Measurements from ENCODE around the gene PRPF8.

PRPF8 gene

GRCh38 chr17:1625581-1625980, 59.1 kb downstream of the PRPF8 start:
- DNase-seq (ENCODE audit: low read depth): no peak

GRCh38 chr17:1625053-1625452, 59.6 kb downstream of the PRPF8 start:
- no peak for DNase-seq (ENCODE audit: low read depth)

- no peak for DNase-seq (ENCODE audit: low read depth)
Measured at GRCh38 chr17:1624650-1625049, 60.0 kb downstream of the PRPF8 start.

- DNase-seq (ENCODE audit: low read depth): no peak
Measured at GRCh38 chr17:1623057-1623630, 61.5 kb downstream of the PRPF8 start.

- DNase-seq (ENCODE audit: low read depth): no peak
Measured at GRCh38 chr17:1621273-1621954, 63.3 kb downstream of the PRPF8 start.

GRCh38 chr17:1620486-1620885, 64.2 kb downstream of the PRPF8 start:
- DNase-seq (ENCODE audit: low read depth): no peak

- peak; percentile 68 for DNase-seq (ENCODE audit: low read depth)
Measured at GRCh38 chr17:1617620-1618174, 67.0 kb downstream of the PRPF8 start.

- no peak for DNase-seq (ENCODE audit: low read depth)
Measured at GRCh38 chr17:1616101-1616500, 68.6 kb downstream of the PRPF8 start.

GRCh38 chr17:1612400-1612799, 72.3 kb downstream of the PRPF8 start:
- DNase-seq (ENCODE audit: low read depth): no peak

- DNase-seq (ENCODE audit: low read depth): no peak
Measured at GRCh38 chr17:1611715-1612114, 73.0 kb downstream of the PRPF8 start.

GRCh38 chr17:1608676-1609075, 76.0 kb downstream of the PRPF8 start:
- no peak for DNase-seq (ENCODE audit: low read depth)

- DNase-seq (ENCODE audit: low read depth): no peak
Measured at GRCh38 chr17:1607971-1608320, 76.7 kb downstream of the PRPF8 start.

- DNase-seq (ENCODE audit: low read depth): no peak
Measured at GRCh38 chr17:1606352-1606985, 78.2 kb downstream of the PRPF8 start.

GRCh38 chr17:1605681-1606351, 78.9 kb downstream of the PRPF8 start:
- DNase-seq (ENCODE audit: low read depth): no peak

GRCh38 chr17:1604831-1605528, 79.7 kb downstream of the PRPF8 start:
- DNase-seq (ENCODE audit: low read depth): no peak

GRCh38 chr17:1601571-1601970, 83.1 kb downstream of the PRPF8 start:
- no peak for DNase-seq (ENCODE audit: low read depth)
